B cell (primary cell): ENCODE data around the gene SH3BP2. TPM values are rescaled to one million over a fixed set of nuclear protein-coding genes. Genes with fewer than 3 reads are reported as not detected.

Experiments
- ATAC-seq: fragments of 200-7000 bp; cut with Tn5 transposase; one replicate; pipeline ENCODE4 v1.10.0; 2021; ENCODE audit warnings: low read depth, mild to moderate bottlenecking, moderate number of reproducible peaks, moderate library complexity
- CTCF ChIA-PET: fragments of 350-600 bp; sonication (Branson Sonifier 250); formaldehyde crosslinking; loops from one replicate; lab custom pipeline; 2021; ENCODE audit warnings: antibody characterized with exemption, inconsistent platforms; lab: Charles Lee
- POLR2A ChIA-PET: fragments of 350-600 bp; sonication (Branson Sonifier 250); formaldehyde crosslinking; loops from one replicate; lab custom pipeline; 2021; ENCODE audit warnings: antibody characterized with exemption; lab: Charles Lee
- DNase-seq: peaks from one replicate; pipeline ENCODE4 v3.0.0; 2013
- H2AFZ ChIP-seq: 2 replicates; pipeline ENCODE4 v1.6.1; 2012; ENCODE audit warnings: mild to moderate bottlenecking, low read depth, low read length; ENCODE audit not compliant: insufficient read depth, poor library complexity, severe bottlenecking
- H3K27ac ChIP-seq, 2 donors: 1 replicate in 1 of 2; 2 replicates in 1 of 2; pipeline ENCODE4 v1.5.1; 2012 to 2013; ENCODE audit warnings: low read length in 2 of 2, mild to moderate bottlenecking in 2 of 2, moderate library complexity in 1 of 2
- H3K27me3 ChIP-seq, 4 experiments: fragments of 200-600 bp in 1 of 4; sonication (generic) in 1 of 4; replicated peaks in 1 of 4; 1 replicate in 2 of 4; 2 replicates in 2 of 4; pipeline versions ENCODE4 v1.6.1 to v1.7.0; 2013 to 2016; ENCODE audit warnings: low read length in 3 of 4, mild to moderate bottlenecking in 2 of 4, mixed read lengths in 1 of 4, moderate library complexity in 1 of 4; ENCODE audit not compliant: insufficient read depth in 4 of 4, control insufficient read depth in 3 of 4; ENCODE audit errors: control extremely low read depth in 1 of 4
- H3K36me3 ChIP-seq, 2 experiments: replicated peaks in 1 of 2; 1 replicate in 1 of 2; 2 replicates in 1 of 2; pipeline versions ENCODE4 v1.6.1 to v1.7.1; 2013; ENCODE audit warnings: low read length in 1 of 2; ENCODE audit not compliant: insufficient read depth in 2 of 2, control insufficient read depth in 1 of 2; ENCODE audit errors: control extremely low read depth in 1 of 2, extremely low read depth in 1 of 2
- H3K4me1 ChIP-seq, 2 donors: fragments of 200-600 bp in 1 of 2; sonication (generic) in 1 of 2; 1 replicate in 1 of 2; 2 replicates in 1 of 2; pipeline versions ENCODE4 v1.5.1 to v1.6.1; 2013 to 2017; ENCODE audit warnings: low read length in 2 of 2; ENCODE audit not compliant: control insufficient read depth in 2 of 2, insufficient read depth in 2 of 2
- H3K4me2 ChIP-seq: replicated peaks from 2 replicates; pipeline ENCODE3; 2012; ENCODE audit warnings: mild to moderate bottlenecking, low read depth, low read length; ENCODE audit not compliant: poor library complexity, severe bottlenecking
- H3K4me3 ChIP-seq, 5 experiments: fragments of 200-600 bp in 1 of 5; sonication (generic) in 1 of 5; 1 replicate in 3 of 5; 2 replicates in 2 of 5; pipeline versions ENCODE4 v1.5.1 to v1.7.0; 2011 to 2016; ENCODE audit warnings: low read length in 4 of 5, mild to moderate bottlenecking in 4 of 5, low read depth in 2 of 5, control low read depth in 1 of 5, moderate library complexity in 1 of 5; ENCODE audit not compliant: insufficient read depth in 1 of 5; ENCODE audit errors: control extremely low read depth in 1 of 5, extremely low read depth in 1 of 5
- H3K79me2 ChIP-seq: fragments of 200-600 bp; sonication (generic); one replicate; pipeline ENCODE4 v1.6.0; 2016; ENCODE audit warnings: low read length; ENCODE audit not compliant: control insufficient read depth, insufficient read depth
- H3K9ac ChIP-seq: fragments of 200-600 bp; sonication (generic); 2 replicates; pipeline ENCODE4 v1.6.1; 2017; ENCODE audit warnings: mild to moderate bottlenecking, low read length, moderate library complexity
- H3K9me3 ChIP-seq, 3 donors: one replicate each; pipeline versions ENCODE4 v1.6.1 to v1.7.1; 2013; ENCODE audit warnings: low read length in 2 of 3; ENCODE audit not compliant: control insufficient read depth in 2 of 3, insufficient read depth in 1 of 3; ENCODE audit errors: control extremely low read depth in 1 of 3
- H4K20me1 ChIP-seq: 2 replicates; pipeline ENCODE4 v1.6.0; 2012; ENCODE audit warnings: mild to moderate bottlenecking, low read length; ENCODE audit not compliant: insufficient read depth, control insufficient read depth, poor library complexity, severe bottlenecking
- H3K27ac Mint-ChIP-seq: one replicate; pipeline ENCODE4 v1.8.0; 2021; ENCODE audit warnings: mixed read lengths
- H3K27me3 Mint-ChIP-seq: one replicate; pipeline ENCODE4 v1.8.0; 2021; ENCODE audit warnings: mixed read lengths
- H3K4me1 Mint-ChIP-seq: one replicate; pipeline ENCODE4 v1.8.0; 2021; ENCODE audit warnings: mixed read lengths
- H3K4me3 Mint-ChIP-seq: one replicate; pipeline ENCODE4 v1.8.0; 2021; ENCODE audit warnings: mixed read lengths
- H3K9me3 Mint-ChIP-seq: one replicate; pipeline ENCODE4 v1.8.0; 2022; ENCODE audit warnings: mixed read lengths; ENCODE audit not compliant: insufficient read depth
- EZH2 ChIP-seq: IDR thresholded peaks from 2 replicates; pipeline ENCODE4 v1.6.1; 2012; ENCODE audit warnings: borderline replicate concordance, low read depth, mild to moderate bottlenecking, moderate library complexity, low read length; ENCODE audit not compliant: insufficient read depth, poor library complexity, severe bottlenecking
- WGBS: methylation state at CpG from one replicate; pipeline ENCODE4 v1.1.5; 2013; ENCODE audit warnings: missing lambda C conversion rate; ENCODE audit not compliant: insufficient coverage; 5-methylcytosine and 5-hydroxymethylcytosine counted together
- intact Hi-C: fragments of 100-400 bp; cut with micrococcal nuclease; formaldehyde crosslinking; loops from one replicate; pipeline ENCODE4 v1.10.0; 2022
- polyA plus RNA-seq: library from polyadenylated mRNA; depleted of rRNA; stranded (reverse); fragments of >200 nt; gene quantifications from 2 replicates; pipeline ENCODE4 v1.2.3, GENCODE V29; 2012
- total RNA-seq, 2 donors: library from RNA; stranded (reverse); fragments of 120-200 nt in 1 of 2; gene quantifications; 1 replicate in 1 of 2; 2 replicates in 1 of 2; pipeline versions ENCODE4 v1.2.3 to v1.2.4, GENCODE V29; 2013 to 2022
- TF ChIP-seq, protein P1 (sequence below): fragments of 200-600 bp; IDR thresholded peaks from one replicate; pipeline ENCODE4 v1.8.0; 2022; ENCODE audit warnings: antibody characterized with exemption, mild to moderate bottlenecking

The SH3BP2 gene
- total and polyA plus RNA-seq, 2 donors (not counting 1 experiment from before 2014, with no cell fraction given): 30.8 to 219 TPM

DNA sequence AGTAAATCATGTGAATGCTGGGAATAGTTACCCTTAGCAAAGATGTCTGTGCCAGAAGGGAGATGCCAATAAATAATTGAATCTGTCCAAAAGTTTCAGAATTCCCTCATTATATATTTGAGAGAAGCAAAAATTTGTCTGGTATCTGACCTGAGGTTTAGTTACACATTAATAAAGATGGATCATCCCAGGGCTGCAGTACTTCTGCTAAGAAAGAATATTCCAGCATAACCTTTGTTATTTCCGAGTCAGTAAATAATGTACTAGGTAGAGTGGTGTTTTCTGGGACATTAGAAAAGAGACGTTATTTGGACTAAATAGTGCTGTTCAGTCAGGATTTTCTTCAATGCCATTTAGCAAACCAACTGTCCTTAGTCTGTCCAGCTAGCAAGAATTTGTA is 77.2 kb downstream of the SH3BP2 start:
- peak overlapping the region in 1 of 2 donors; percentile 13 for H3K27ac ChIP-seq
- peaks cover 95% of the 10 kb centered on the region for H4K20me1 ChIP-seq
- ATAC-seq (no peak), DNase-seq (no peak)
- no peaks in the 10 kb centered on the region for H3K9me3 ChIP-seq
- H3K4me2 ChIP-seq: no peak overlapping the region
- Mint-ChIP-seq H3K4me3 (no peak overlapping the region), H3K27ac (no peak overlapping the region), H3K4me1 (peaks cover 76% of the 10 kb centered on the region), H3K9me3 (no peaks in the 10 kb centered on the region), H3K27me3 (no peaks in the 10 kb centered on the region)
- no peak overlapping the region for H3K4me3 ChIP-seq
- WGBS: no CpG with 5 or more reads among the region's 2 CpGs
- TF ChIP-seq EZH2: no peak
- TF ChIP-seq, protein P1, sequence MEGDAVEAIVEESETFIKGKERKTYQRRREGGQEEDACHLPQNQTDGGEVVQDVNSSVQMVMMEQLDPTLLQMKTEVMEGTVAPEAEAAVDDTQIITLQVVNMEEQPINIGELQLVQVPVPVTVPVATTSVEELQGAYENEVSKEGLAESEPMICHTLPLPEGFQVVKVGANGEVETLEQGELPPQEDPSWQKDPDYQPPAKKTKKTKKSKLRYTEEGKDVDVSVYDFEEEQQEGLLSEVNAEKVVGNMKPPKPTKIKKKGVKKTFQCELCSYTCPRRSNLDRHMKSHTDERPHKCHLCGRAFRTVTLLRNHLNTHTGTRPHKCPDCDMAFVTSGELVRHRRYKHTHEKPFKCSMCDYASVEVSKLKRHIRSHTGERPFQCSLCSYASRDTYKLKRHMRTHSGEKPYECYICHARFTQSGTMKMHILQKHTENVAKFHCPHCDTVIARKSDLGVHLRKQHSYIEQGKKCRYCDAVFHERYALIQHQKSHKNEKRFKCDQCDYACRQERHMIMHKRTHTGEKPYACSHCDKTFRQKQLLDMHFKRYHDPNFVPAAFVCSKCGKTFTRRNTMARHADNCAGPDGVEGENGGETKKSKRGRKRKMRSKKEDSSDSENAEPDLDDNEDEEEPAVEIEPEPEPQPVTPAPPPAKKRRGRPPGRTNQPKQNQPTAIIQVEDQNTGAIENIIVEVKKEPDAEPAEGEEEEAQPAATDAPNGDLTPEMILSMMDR: no peak
- POLR2A ChIA-PET: interaction anchor here (1.7 kb wide), 1 partner anchor 9 kb away, joined by 3 read pairs; no protein-coding TSS in a partner anchor
- CTCF ChIA-PET: interaction anchor here (0.7 kb wide), 1 partner anchor 272 kb away, joined by 5 read pairs; no protein-coding TSS in a partner anchor
- no peak overlapping the region for H3K9ac ChIP-seq
- H2AFZ ChIP-seq: no peak overlapping the region
- peaks cover 0 to 17% of the 10 kb centered on the region in 2 experiments for H3K36me3 ChIP-seq
- H3K27me3 ChIP-seq: no peaks in the 10 kb centered on the region
- H3K4me1 ChIP-seq: peaks cover 35 to 59% of the 10 kb centered on the region in 2 donors
- intact Hi-C loops: no loop called here
- peaks cover 100% of the 10 kb centered on the region for H3K79me2 ChIP-seq

DNA sequence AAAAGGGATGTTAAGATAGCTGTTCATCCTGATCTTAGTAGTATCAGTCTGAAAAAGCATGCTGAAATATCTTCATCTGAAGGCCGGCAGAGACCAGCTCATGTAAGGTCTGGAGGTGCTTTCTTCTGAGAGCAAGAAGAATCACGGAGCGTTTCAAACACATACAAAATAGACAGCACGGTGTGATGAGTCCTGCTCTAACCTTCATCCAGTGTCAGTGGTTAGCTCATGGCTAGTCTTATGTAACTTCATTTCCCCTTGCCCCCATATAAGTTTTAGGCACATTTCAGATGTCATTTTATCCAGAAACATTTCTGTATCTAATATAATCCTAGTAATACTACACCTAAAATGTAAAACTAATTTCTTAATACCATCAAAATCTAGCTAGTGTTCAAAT is 78.6 kb downstream of the SH3BP2 start:
- H3K36me3 ChIP-seq: peaks cover 1 to 29% of the 10 kb centered on the region in 2 experiments
- H3K9ac ChIP-seq: no peak overlapping the region
- no peaks in the 10 kb centered on the region for H3K9me3 Mint-ChIP-seq
- no peak overlapping the region for H2AFZ ChIP-seq
- CTCF ChIA-PET: interaction anchor here (1.2 to 5.0 kb wide), 5 partner anchors 10 to 142 kb away, joined by 3 to 19 read pairs (median 4); no protein-coding TSS in a partner anchor
- peaks cover 31 to 50% of the 10 kb centered on the region in 2 donors for H3K4me1 ChIP-seq
- peak overlapping the region; percentile 23 for H3K4me3 Mint-ChIP-seq
- H3K4me1 Mint-ChIP-seq: peaks cover 75% of the 10 kb centered on the region
- H3K4me3 ChIP-seq: no peak overlapping the region
- no peak overlapping the region for H3K27ac Mint-ChIP-seq
- H4K20me1 ChIP-seq: peaks cover 98% of the 10 kb centered on the region
- DNase-seq: no peak
- POLR2A ChIA-PET: no interaction called here
- TF ChIP-seq, protein P1: no peak
- TF ChIP-seq EZH2: no peak
- H3K4me2 ChIP-seq: peak overlapping the region; percentile 7
- 89% methylated on average over 3 of the region's 4 CpGs for WGBS
- ATAC-seq: no peak
- intact Hi-C loops: no loop called here
- H3K79me2 ChIP-seq: peaks cover 100% of the 10 kb centered on the region
- H3K9me3 ChIP-seq: no peaks in the 10 kb centered on the region
- H3K27me3 Mint-ChIP-seq: no peaks in the 10 kb centered on the region
- peak overlapping the region in 1 of 2 donors; percentile 47 for H3K27ac ChIP-seq
- H3K27me3 ChIP-seq: no peaks in the 10 kb centered on the region
